MG63 (cell line): Measurements from ENCODE around the gene TMIGD2. TPM values are rescaled to one million over a fixed set of nuclear protein-coding genes. Genes with fewer than 3 reads are reported as not detected.
"Not testable (repeated sequence)": the region's sequence is repeated elsewhere in the genome, so short reads cannot be mapped to it uniquely, and the experiment has no call there.

ENCODE experiments used
- DNase-seq: peaks from one replicate; pipeline ENCODE4 v3.0.0-alpha.2; 2020
- H3K27me3 ChIP-seq: fragments of 250-450 bp; sonication (Bioruptor Pico); 2 replicates; pipeline ENCODE4 v1.5.1; 2020; ENCODE audit warnings: mild to moderate bottlenecking, moderate library complexity
- H3K36me3 ChIP-seq: fragments of 250-450 bp; sonication (Bioruptor Pico); 2 replicates; pipeline ENCODE4 v1.5.1; 2020; ENCODE audit warnings: mild to moderate bottlenecking, moderate library complexity
- H3K4me3 ChIP-seq: fragments of 250-450 bp; sonication (Bioruptor Pico); 2 replicates; pipeline ENCODE4 v1.5.1; 2020; ENCODE audit warnings: mild to moderate bottlenecking, moderate library complexity
- H3K9me3 ChIP-seq: fragments of 250-450 bp; sonication (Bioruptor Pico); 2 replicates; pipeline ENCODE4 v1.5.1; 2020; ENCODE audit warnings: mild to moderate bottlenecking, moderate library complexity
- total RNA-seq: library from RNA; depleted of rRNA; stranded (reverse); fragments of >200 nt; shearing (Covaris generic); gene quantifications from 2 replicates; pipeline ENCODE4 v1.2.3, GENCODE V29; 2014; ENCODE audit warnings: low replicate concordance

TMIGD2 gene
- total RNA-seq, 1 experiment from 2014 or later: not detected

GRCh38 chr19:4284176-4284958, 17.8 kb downstream of the TMIGD2 start:
- Histone ChIP-seq H3K36me3 (no peaks in the 10 kb centered on the region), H3K27me3 (peaks cover 43% of the 10 kb centered on the region), H3K9me3 (no peaks in the 10 kb centered on the region), H3K4me3 (no peak overlapping the region)
- DNase-seq: peak; percentile 10

GRCh38 chr19:4279530-4280422, 22.4 kb downstream of the TMIGD2 start:
- Histone ChIP-seq H3K27me3 (peaks cover 40% of the 10 kb centered on the region), H3K9me3 (no peaks in the 10 kb centered on the region), H3K36me3 (no peaks in the 10 kb centered on the region), H3K4me3 (no peak overlapping the region)
- no peak for DNase-seq

- peaks cover 34% of the 10 kb centered on the region for H3K27me3 ChIP-seq
- no peak overlapping the region for H3K4me3 ChIP-seq
- DNase-seq: no peak
- no peaks in the 10 kb centered on the region for H3K36me3 ChIP-seq
- no peaks in the 10 kb centered on the region for H3K9me3 ChIP-seq
Observed at GRCh38 chr19:4279267-4279529, 23.0 kb downstream of the TMIGD2 start.

GRCh38 chr19:4278419-4279266, 23.5 kb downstream of the TMIGD2 start, which contains the start of gene SHD:
TSS of gene SHD (plus strand) at chr19:4279266. CDS start at chr19:4280064, 798 bp downstream.
- Histone ChIP-seq H3K36me3 (no peaks in the 10 kb centered on the region), H3K9me3 (no peaks in the 10 kb centered on the region), H3K27me3 (peaks cover 29% of the 10 kb centered on the region), H3K4me3 (no peak within 1 kb of the TSS)
- DNase-seq: no peak

- Histone ChIP-seq H3K36me3 (no peaks in the 10 kb centered on the region), H3K9me3 (no peaks in the 10 kb centered on the region), H3K27me3 (peaks cover 26% of the 10 kb centered on the region), H3K4me3 (no peak overlapping the region)
- no peak for DNase-seq
Observed at GRCh38 chr19:4278010-4278409, 24.2 kb downstream of the TMIGD2 start.

- H3K9me3 ChIP-seq: no peaks in the 10 kb centered on the region
- peaks cover 21% of the 10 kb centered on the region for H3K27me3 ChIP-seq
- H3K4me3 ChIP-seq: no peak overlapping the region
- no peak for DNase-seq
- H3K36me3 ChIP-seq: no peaks in the 10 kb centered on the region
Observed at GRCh38 chr19:4277191-4277696, 24.9 kb downstream of the TMIGD2 start.

GRCh38 chr19:4274321-4274686, 27.9 kb downstream of the TMIGD2 start:
- not testable (repeated sequence) for H3K4me3 ChIP-seq, H3K9me3 ChIP-seq, DNase-seq, H3K27me3 ChIP-seq, H3K36me3 ChIP-seq

GRCh38 chr19:4272894-4273293, 29.3 kb downstream of the TMIGD2 start:
- no peaks in the 10 kb centered on the region; the same call in 1 of the 2 replicates for H3K36me3 ChIP-seq
- no peaks in the 10 kb centered on the region for H3K27me3 ChIP-seq
- no peak overlapping the region for H3K4me3 ChIP-seq
- no peaks in the 10 kb centered on the region for H3K9me3 ChIP-seq
- no peak for DNase-seq

GRCh38 chr19:4268816-4269430, 33.3 kb downstream of the TMIGD2 start:
- no peaks in the 10 kb centered on the region for H3K27me3 ChIP-seq
- H3K4me3 ChIP-seq: no peak overlapping the region
- DNase-seq: no peak
- no peaks in the 10 kb centered on the region; the same call in 1 of the 2 replicates for H3K36me3 ChIP-seq
- H3K9me3 ChIP-seq: no peaks in the 10 kb centered on the region

GRCh38 chr19:4267901-4268815, 34.0 kb downstream of the TMIGD2 start:
- H3K36me3 ChIP-seq: no peaks in the 10 kb centered on the region; the same call in 1 of the 2 replicates
- H3K27me3 ChIP-seq: no peaks in the 10 kb centered on the region
- DNase-seq: no peak
- H3K9me3 ChIP-seq: no peaks in the 10 kb centered on the region
- no peak overlapping the region for H3K4me3 ChIP-seq

GRCh38 chr19:4267101-4267900, 34.9 kb downstream of the TMIGD2 start:
- H3K9me3 ChIP-seq: no peaks in the 10 kb centered on the region
- H3K27me3 ChIP-seq: no peaks in the 10 kb centered on the region
- H3K36me3 ChIP-seq: no peaks in the 10 kb centered on the region; the same call in 1 of the 2 replicates
- no peak overlapping the region for H3K4me3 ChIP-seq
- peak; percentile 16 for DNase-seq

GRCh38 chr19:4266253-4267000, 35.8 kb downstream of the TMIGD2 start:
- H3K9me3 ChIP-seq: no peaks in the 10 kb centered on the region
- no peak for DNase-seq
- no peaks in the 10 kb centered on the region for H3K27me3 ChIP-seq
- H3K36me3 ChIP-seq: no peaks in the 10 kb centered on the region; the same call in 1 of the 2 replicates
- H3K4me3 ChIP-seq: no peak overlapping the region

- DNase-seq: no peak
Observed at GRCh38 chr19:4264812-4265211, 37.4 kb downstream of the TMIGD2 start.

GRCh38 chr19:4260613-4261191, 41.5 kb downstream of the TMIGD2 start:
- DNase-seq: no peak
- Histone ChIP-seq H3K27me3 (no peaks in the 10 kb centered on the region), H3K36me3 (peaks cover 8% of the 10 kb centered on the region), H3K4me3 (no peak overlapping the region), H3K9me3 (no peaks in the 10 kb centered on the region)

More at GRCh38 chr19:4264812-4265211, 37.4 kb downstream of the TMIGD2 start:
- Histone ChIP-seq H3K36me3 (no peaks in the 10 kb centered on the region), H3K27me3 (no peaks in the 10 kb centered on the region), H3K9me3 (no peaks in the 10 kb centered on the region), H3K4me3 (no peak overlapping the region)
